WTC11 (cell line): ENCODE measurements around the gene ZC2HC1B. TPM values are rescaled to one million over a fixed set of nuclear protein-coding genes. Genes with fewer than 3 reads are reported as not detected.

Experiments used
- ATAC-seq: fragments of 200-7000 bp; cut with Tn5 transposase; 2 replicates; pipeline ENCODE4 v1.10.0; 2021; ENCODE audit warnings: mild to moderate bottlenecking, moderate library complexity
- CTCF ChIA-PET: fragments of 300-600 bp; sonication (Branson Sonifier 250); formaldehyde crosslinking; loops from one replicate; lab custom pipeline; 2021; ENCODE audit warnings: antibody characterized with exemption; lab: Charles Lee
- POLR2A ChIA-PET: fragments of 350-600 bp; sonication (Branson Sonifier 250); formaldehyde crosslinking; loops from one replicate; lab custom pipeline; 2021; ENCODE audit warnings: antibody characterized with exemption; lab: Charles Lee
- DNase-seq: peaks from one replicate; pipeline ENCODE4 v3.0.0; 2021; ENCODE audit warnings: low spot score
- H3K27ac Mint-ChIP-seq: 2 replicates; pipeline ENCODE4 v1.8.0; 2021; ENCODE audit warnings: mixed read lengths
- H3K27me3 Mint-ChIP-seq: 2 replicates; pipeline ENCODE4 v1.8.0; 2021; ENCODE audit warnings: low read depth, mild to moderate bottlenecking, moderate library complexity, mixed read lengths
- H3K36me3 Mint-ChIP-seq: 2 replicates; pipeline ENCODE4 v1.8.0; 2021; ENCODE audit warnings: mixed read lengths
- H3K4me1 Mint-ChIP-seq: 2 replicates; pipeline ENCODE4 v1.8.0; 2022; ENCODE audit warnings: mixed read lengths
- H3K4me3 Mint-ChIP-seq: 2 replicates; pipeline ENCODE4 v1.8.0; 2021; ENCODE audit warnings: mild to moderate bottlenecking, moderate library complexity, mixed read lengths
- H3K9me3 Mint-ChIP-seq: 2 replicates; pipeline ENCODE4 v1.8.0; 2021; ENCODE audit warnings: mixed read lengths
- CREB1 ChIP-seq: sonication (generic); formaldehyde crosslinking; IDR thresholded peaks from 2 replicates; pipeline ENCODE4 v1.8.0; 2023; ENCODE audit warnings: mild to moderate bottlenecking, missing genetic modification reagents
- CREM ChIP-seq: sonication (generic); formaldehyde crosslinking; IDR thresholded peaks from 2 replicates; pipeline ENCODE4 v1.8.1; 2022; ENCODE audit warnings: mild to moderate bottlenecking, missing genetic modification reagents, moderate library complexity
- E2F4 ChIP-seq: sonication (generic); formaldehyde crosslinking; IDR thresholded peaks from 2 replicates; pipeline ENCODE4 v1.8.1; 2022; ENCODE audit warnings: low read depth, mild to moderate bottlenecking, moderate library complexity, missing genetic modification reagents, borderline replicate concordance
- ETV6 ChIP-seq: sonication (generic); formaldehyde crosslinking; IDR thresholded peaks from 2 replicates; pipeline ENCODE4 v1.8.1; 2022; ENCODE audit warnings: mild to moderate bottlenecking, missing genetic modification reagents
- FOXP1 ChIP-seq: sonication (generic); formaldehyde crosslinking; IDR thresholded peaks from 2 replicates; pipeline ENCODE4 v1.8.0; 2022; ENCODE audit warnings: missing genetic modification reagents, mild to moderate bottlenecking, moderate library complexity, borderline replicate concordance
- HMGA2 ChIP-seq: fragments of 250-450 bp; sonication (Bioruptor Pico); IDR thresholded peaks from 2 replicates; pipeline ENCODE4 v1.4.0; 2021; ENCODE audit warnings: mild to moderate bottlenecking, moderate library complexity
- KAT7 ChIP-seq: sonication (generic); formaldehyde crosslinking; IDR thresholded peaks from 2 replicates; pipeline ENCODE4 v1.8.1; 2023; ENCODE audit warnings: missing genetic modification reagents, mild to moderate bottlenecking, borderline replicate concordance
- MYBL2 ChIP-seq: sonication (generic); formaldehyde crosslinking; IDR thresholded peaks from 2 replicates; pipeline ENCODE4 v1.8.1; 2023; ENCODE audit warnings: mild to moderate bottlenecking, moderate library complexity, missing genetic modification reagents
- NFYB ChIP-seq: sonication (generic); formaldehyde crosslinking; conservative IDR thresholded peaks from 2 replicates; pipeline ENCODE4 v1.8.0; 2022; ENCODE audit warnings: low read depth, missing genetic modification reagents
- NR2C2 ChIP-seq: sonication (generic); formaldehyde crosslinking; IDR thresholded peaks from 2 replicates; pipeline ENCODE4 v1.8.0; 2022; ENCODE audit warnings: mild to moderate bottlenecking, missing genetic modification reagents
- OVOL2 ChIP-seq: fragments of 250-450 bp; sonication (Bioruptor Pico); IDR thresholded peaks from 2 replicates; pipeline ENCODE4 v1.9.0; 2021; ENCODE audit warnings: mild to moderate bottlenecking, borderline replicate concordance
- RELA ChIP-seq: sonication (generic); formaldehyde crosslinking; IDR thresholded peaks from 2 replicates; pipeline ENCODE4 v1.8.1; 2022; ENCODE audit warnings: missing genetic modification reagents, mild to moderate bottlenecking, borderline replicate concordance
- SP1 ChIP-seq: sonication (generic); formaldehyde crosslinking; conservative IDR thresholded peaks from 2 replicates; pipeline ENCODE4 v1.8.1; 2022; ENCODE audit warnings: missing genetic modification reagents
- ZNF532 ChIP-seq: fragments of 250-450 bp; sonication (Bioruptor Pico); IDR thresholded peaks from 2 replicates; pipeline ENCODE4 v1.9.0; 2021; ENCODE audit warnings: mild to moderate bottlenecking, borderline replicate concordance
- ZSCAN18 ChIP-seq: fragments of 250-450 bp; sonication (Bioruptor Pico); IDR thresholded peaks from 2 replicates; pipeline ENCODE4 v2.1.2; 2022; ENCODE audit warnings: mild to moderate bottlenecking, moderate library complexity
- total RNA-seq: library from RNA; stranded (reverse); gene quantifications from 3 replicates; pipeline ENCODE4 v1.2.3, GENCODE V29; 2021
- TF ChIP-seq, protein P1 (sequence below): sonication (generic); formaldehyde crosslinking; IDR thresholded peaks from 2 replicates; pipeline ENCODE4 v1.8.0; 2022; ENCODE audit warnings: missing genetic modification reagents
- TF ChIP-seq, protein P2 (sequence below): sonication (generic); formaldehyde crosslinking; IDR thresholded peaks from 2 replicates; pipeline ENCODE4 v1.8.1; 2023; ENCODE audit warnings: mild to moderate bottlenecking, missing genetic modification reagents, moderate library complexity

ZC2HC1B gene
- total RNA-seq, 1 experiment from 2014 or later: not detected

DNA sequence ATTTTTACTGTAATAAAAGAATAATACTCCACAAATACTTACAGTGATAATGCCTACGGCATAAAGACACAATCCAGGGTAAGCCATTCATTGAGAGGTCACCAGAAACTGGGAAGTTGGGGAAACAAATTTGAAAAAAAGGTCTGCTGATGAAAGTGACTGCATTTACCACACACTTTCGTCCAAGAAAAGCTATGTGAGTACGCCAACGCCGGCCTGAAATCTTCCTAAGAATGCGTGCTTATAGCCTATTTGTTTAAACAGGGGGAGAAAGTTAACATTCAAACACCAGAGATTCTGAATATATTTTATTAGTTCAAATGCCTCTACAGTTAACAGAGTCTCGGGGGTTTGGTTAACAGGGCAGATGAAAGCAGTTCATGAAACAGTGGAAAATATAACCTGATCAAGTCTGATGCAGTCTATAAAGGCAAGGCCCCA is 21.8 kb upstream of the ZC2HC1B start:
- ATAC-seq (no peak), DNase-seq (no peak)
- TF ChIP-seq NR2C2 (CRISPR knock-in tag): no peak
- no peak for TF ChIP-seq OVOL2 (CRISPR knock-in tag)
- TF ChIP-seq FOXP1 (CRISPR knock-in tag): no peak
- TF ChIP-seq RELA (CRISPR knock-in tag): no peak
- no peak for TF ChIP-seq SP1 (CRISPR knock-in tag)
- no peak for TF ChIP-seq KAT7 (CRISPR knock-in tag)
- Mint-ChIP-seq H3K9me3 (peaks cover 6% of the 10 kb centered on the region), H3K4me1 (peaks cover 14% of the 10 kb centered on the region), H3K36me3 (peaks cover 34% of the 10 kb centered on the region), H3K27me3 (no peaks in the 10 kb centered on the region), H3K27ac (peak overlapping the region; percentile 96), H3K4me3 (peak overlapping the region; percentile 98)
- POLR2A ChIA-PET: interaction anchor here (0.6 to 1.7 kb wide), 8 partner anchors 20 to 392 kb away, joined by 3 to 7 read pairs (median 3); partner anchors contain the start of genes ADAT2, FUCA2, PEX3 and PHACTR2
- CTCF ChIA-PET: interaction anchor here (0.6 to 2.9 kb wide), 7 partner anchors 9 to 306 kb away, joined by 3 to 26 read pairs (median 5); no protein-coding TSS in a partner anchor

- ChIA-PET CTCF (interaction anchor here (0.6 to 2.9 kb wide), 8 partner anchors 10 to 330 kb away, joined by 3 to 26 read pairs (median 4); no protein-coding TSS in a partner anchor), POLR2A (interaction anchor here (0.5 to 1.7 kb wide), 11 partner anchors 9 to 393 kb away, joined by 3 to 7 read pairs (median 3); partner anchors contain the start of genes ADAT2, FUCA2, PEX3 and PHACTR2)
- H3K9me3 Mint-ChIP-seq: peaks cover 6% of the 10 kb centered on the region
- TF ChIP-seq ETV6: peak; percentile 46; the same call in 1 of the 2 replicates
- TF ChIP-seq HMGA2 (CRISPR knock-in tag): no peak
- peak; percentile 60 for TF ChIP-seq NFYB (CRISPR knock-in tag)
- TF ChIP-seq, protein P1, sequence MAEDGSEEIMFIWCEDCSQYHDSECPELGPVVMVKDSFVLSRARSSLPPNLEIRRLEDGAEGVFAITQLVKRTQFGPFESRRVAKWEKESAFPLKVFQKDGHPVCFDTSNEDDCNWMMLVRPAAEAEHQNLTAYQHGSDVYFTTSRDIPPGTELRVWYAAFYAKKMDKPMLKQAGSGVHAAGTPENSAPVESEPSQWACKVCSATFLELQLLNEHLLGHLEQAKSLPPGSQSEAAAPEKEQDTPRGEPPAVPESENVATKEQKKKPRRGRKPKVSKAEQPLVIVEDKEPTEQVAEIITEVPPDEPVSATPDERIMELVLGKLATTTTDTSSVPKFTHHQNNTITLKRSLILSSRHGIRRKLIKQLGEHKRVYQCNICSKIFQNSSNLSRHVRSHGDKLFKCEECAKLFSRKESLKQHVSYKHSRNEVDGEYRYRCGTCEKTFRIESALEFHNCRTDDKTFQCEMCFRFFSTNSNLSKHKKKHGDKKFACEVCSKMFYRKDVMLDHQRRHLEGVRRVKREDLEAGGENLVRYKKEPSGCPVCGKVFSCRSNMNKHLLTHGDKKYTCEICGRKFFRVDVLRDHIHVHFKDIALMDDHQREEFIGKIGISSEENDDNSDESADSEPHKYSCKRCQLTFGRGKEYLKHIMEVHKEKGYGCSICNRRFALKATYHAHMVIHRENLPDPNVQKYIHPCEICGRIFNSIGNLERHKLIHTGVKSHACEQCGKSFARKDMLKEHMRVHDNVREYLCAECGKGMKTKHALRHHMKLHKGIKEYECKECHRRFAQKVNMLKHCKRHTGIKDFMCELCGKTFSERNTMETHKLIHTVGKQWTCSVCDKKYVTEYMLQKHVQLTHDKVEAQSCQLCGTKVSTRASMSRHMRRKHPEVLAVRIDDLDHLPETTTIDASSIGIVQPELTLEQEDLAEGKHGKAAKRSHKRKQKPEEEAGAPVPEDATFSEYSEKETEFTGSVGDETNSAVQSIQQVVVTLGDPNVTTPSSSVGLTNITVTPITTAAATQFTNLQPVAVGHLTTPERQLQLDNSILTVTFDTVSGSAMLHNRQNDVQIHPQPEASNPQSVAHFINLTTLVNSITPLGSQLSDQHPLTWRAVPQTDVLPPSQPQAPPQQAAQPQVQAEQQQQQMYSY (CRISPR knock-in tag): no peak
- TF ChIP-seq RELA (CRISPR knock-in tag): peak; percentile 85; the same call in 1 of the 2 replicates
- peak; percentile 87 for TF ChIP-seq MYBL2 (CRISPR knock-in tag)
- TF ChIP-seq ZNF532 (CRISPR knock-in tag): no peak
- TF ChIP-seq CREB1 (CRISPR knock-in tag): no peak
- TF ChIP-seq ZSCAN18 (CRISPR knock-in tag): no peak
- peak; percentile 95 for TF ChIP-seq CREM
- TF ChIP-seq, protein P2, sequence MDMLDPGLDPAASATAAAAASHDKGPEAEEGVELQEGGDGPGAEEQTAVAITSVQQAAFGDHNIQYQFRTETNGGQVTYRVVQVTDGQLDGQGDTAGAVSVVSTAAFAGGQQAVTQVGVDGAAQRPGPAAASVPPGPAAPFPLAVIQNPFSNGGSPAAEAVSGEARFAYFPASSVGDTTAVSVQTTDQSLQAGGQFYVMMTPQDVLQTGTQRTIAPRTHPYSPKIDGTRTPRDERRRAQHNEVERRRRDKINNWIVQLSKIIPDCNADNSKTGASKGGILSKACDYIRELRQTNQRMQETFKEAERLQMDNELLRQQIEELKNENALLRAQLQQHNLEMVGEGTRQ (CRISPR knock-in tag): 0 out of 2 replicates have a peak, but pooled peaks have one; percentile 43
- TF ChIP-seq E2F4 (CRISPR knock-in tag): no peak
Observed at GRCh38 chr6:143842902-143843676, 21.2 kb upstream of the ZC2HC1B start, which contains the start of gene LTV1. Gene LTV1 (plus strand): TSS chr6:143843338. CDS start chr6:143843478, 140 bp downstream.

More at GRCh38 chr6:143842902-143843676, 21.2 kb upstream of the ZC2HC1B start, which contains the start of gene LTV1:
- ATAC-seq (peak; percentile 97), DNase-seq (peak; percentile 95)
- Mint-ChIP-seq H3K4me3 (peak within 1 kb of the TSS; percentile 98), H3K36me3 (peaks cover 39% of the 10 kb centered on the region), H3K27ac (peak within 1 kb of the TSS; percentile 97), H3K27me3 (no peaks in the 10 kb centered on the region), H3K4me1 (peaks cover 14% of the 10 kb centered on the region)
